ENCODE measurements around the gene KIF26A.

Gene KIF26A

GRCh38 chr14:104188727-104189400 is 50.5 kb downstream of the KIF26A start:
- TF ChIP-seq, protein P1, sequence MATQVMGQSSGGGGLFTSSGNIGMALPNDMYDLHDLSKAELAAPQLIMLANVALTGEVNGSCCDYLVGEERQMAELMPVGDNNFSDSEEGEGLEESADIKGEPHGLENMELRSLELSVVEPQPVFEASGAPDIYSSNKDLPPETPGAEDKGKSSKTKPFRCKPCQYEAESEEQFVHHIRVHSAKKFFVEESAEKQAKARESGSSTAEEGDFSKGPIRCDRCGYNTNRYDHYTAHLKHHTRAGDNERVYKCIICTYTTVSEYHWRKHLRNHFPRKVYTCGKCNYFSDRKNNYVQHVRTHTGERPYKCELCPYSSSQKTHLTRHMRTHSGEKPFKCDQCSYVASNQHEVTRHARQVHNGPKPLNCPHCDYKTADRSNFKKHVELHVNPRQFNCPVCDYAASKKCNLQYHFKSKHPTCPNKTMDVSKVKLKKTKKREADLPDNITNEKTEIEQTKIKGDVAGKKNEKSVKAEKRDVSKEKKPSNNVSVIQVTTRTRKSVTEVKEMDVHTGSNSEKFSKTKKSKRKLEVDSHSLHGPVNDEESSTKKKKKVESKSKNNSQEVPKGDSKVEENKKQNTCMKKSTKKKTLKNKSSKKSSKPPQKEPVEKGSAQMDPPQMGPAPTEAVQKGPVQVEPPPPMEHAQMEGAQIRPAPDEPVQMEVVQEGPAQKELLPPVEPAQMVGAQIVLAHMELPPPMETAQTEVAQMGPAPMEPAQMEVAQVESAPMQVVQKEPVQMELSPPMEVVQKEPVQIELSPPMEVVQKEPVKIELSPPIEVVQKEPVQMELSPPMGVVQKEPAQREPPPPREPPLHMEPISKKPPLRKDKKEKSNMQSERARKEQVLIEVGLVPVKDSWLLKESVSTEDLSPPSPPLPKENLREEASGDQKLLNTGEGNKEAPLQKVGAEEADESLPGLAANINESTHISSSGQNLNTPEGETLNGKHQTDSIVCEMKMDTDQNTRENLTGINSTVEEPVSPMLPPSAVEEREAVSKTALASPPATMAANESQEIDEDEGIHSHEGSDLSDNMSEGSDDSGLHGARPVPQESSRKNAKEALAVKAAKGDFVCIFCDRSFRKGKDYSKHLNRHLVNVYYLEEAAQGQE (IDR thresholded peaks at IDR 0.05; ENCODE audit: low read depth): no peak
- TF ChIP-seq RAD21 (IDR thresholded peaks at IDR 0.05; ENCODE audit: low read depth) (no peak), YY1 (IDR thresholded peaks at IDR 0.05; ENCODE audit: low read depth) (no peak), TEAD4 (IDR thresholded peaks at IDR 0.05) (no peak), EGR1 (IDR thresholded peaks at IDR 0.05) (no peak), FOXM1 (IDR thresholded peaks at IDR 0.05; ENCODE audit: borderline replicate concordance, low read depth) (no peak), TAF1 (IDR thresholded peaks at IDR 0.05; ENCODE audit: low read depth) (no peak), EP300 (IDR thresholded peaks at IDR 0.05; ENCODE audit: borderline replicate concordance) (no peak), CEBPB (IDR thresholded peaks at IDR 0.05) (no peak), NFIC (IDR thresholded peaks at IDR 0.05) (no peak), TCF12 (IDR thresholded peaks at IDR 0.05; ENCODE audit: low read depth) (no peak), ZBTB7A (IDR thresholded peaks at IDR 0.05; ENCODE audit: low read depth) (no peak), CREB1 (IDR thresholded peaks at IDR 0.05; ENCODE audit: low read depth) (no peak)
- TF ChIP-seq, protein P2, sequence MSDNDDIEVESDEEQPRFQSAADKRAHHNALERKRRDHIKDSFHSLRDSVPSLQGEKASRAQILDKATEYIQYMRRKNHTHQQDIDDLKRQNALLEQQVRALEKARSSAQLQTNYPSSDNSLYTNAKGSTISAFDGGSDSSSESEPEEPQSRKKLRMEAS (IDR thresholded peaks at IDR 0.05): no peak
- TF ChIP-seq, protein P3, sequence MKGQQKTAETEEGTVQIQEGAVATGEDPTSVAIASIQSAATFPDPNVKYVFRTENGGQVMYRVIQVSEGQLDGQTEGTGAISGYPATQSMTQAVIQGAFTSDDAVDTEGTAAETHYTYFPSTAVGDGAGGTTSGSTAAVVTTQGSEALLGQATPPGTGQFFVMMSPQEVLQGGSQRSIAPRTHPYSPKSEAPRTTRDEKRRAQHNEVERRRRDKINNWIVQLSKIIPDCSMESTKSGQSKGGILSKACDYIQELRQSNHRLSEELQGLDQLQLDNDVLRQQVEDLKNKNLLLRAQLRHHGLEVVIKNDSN (IDR thresholded peaks at IDR 0.05): no peak

DNA sequence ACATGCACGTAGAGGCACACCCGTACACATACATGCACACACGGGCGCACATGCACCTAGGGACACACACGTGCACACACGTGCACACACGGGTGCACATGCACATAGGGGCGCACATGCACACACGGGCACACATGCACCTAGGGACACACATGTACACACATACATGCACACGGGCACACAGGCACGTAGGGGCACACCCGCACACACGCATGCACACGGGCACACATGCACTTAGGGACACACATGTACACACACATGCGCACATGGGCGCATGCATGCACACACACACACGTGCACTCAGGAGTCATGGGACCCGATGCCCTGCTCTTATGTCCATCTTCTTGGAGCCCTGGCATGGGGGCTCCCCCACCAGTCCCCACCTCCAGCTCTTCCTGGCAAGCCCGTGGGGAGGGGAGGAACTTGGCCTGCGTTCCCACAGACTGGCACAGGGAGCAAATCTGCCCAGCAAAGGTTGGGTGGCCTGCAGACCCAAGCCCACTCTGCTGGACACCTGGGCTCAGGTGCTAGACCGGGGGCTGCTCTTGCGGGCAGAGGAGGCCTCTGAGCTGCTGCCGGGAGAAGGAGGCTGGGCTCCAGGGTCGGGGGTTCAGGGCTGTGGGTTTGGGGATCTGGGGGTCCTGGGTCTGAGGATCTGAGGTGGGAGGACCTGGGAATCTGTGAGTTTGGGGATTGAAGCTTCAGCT is 51.4 kb downstream of the KIF26A start:
- no peak for TF ChIP-seq CREB1 (IDR thresholded peaks at IDR 0.05; ENCODE audit: low read depth)
- no peak for TF ChIP-seq CEBPB (IDR thresholded peaks at IDR 0.05)
- TF ChIP-seq, protein P3 (IDR thresholded peaks at IDR 0.05): no peak
- TF ChIP-seq, protein P2 (IDR thresholded peaks at IDR 0.05): no peak
- no peak for TF ChIP-seq YY1 (IDR thresholded peaks at IDR 0.05; ENCODE audit: low read depth)
- no peak for TF ChIP-seq TEAD4 (IDR thresholded peaks at IDR 0.05)
- TF ChIP-seq, protein P1 (IDR thresholded peaks at IDR 0.05; ENCODE audit: low read depth): no peak
- no peak for TF ChIP-seq TCF12 (IDR thresholded peaks at IDR 0.05; ENCODE audit: low read depth)
- no peak for TF ChIP-seq TAF1 (IDR thresholded peaks at IDR 0.05; ENCODE audit: low read depth)

- TF ChIP-seq CEBPB (IDR thresholded peaks at IDR 0.05): no peak
- no peak for TF ChIP-seq TEAD4 (IDR thresholded peaks at IDR 0.05)
- no peak for TF ChIP-seq NFIC (IDR thresholded peaks at IDR 0.05)
- TF ChIP-seq YY1 (IDR thresholded peaks at IDR 0.05; ENCODE audit: low read depth): no peak
- TF ChIP-seq, protein P3 (IDR thresholded peaks at IDR 0.05): no peak
- TF ChIP-seq ZBTB7A (IDR thresholded peaks at IDR 0.05; ENCODE audit: low read depth): no peak
- TF ChIP-seq EGR1 (IDR thresholded peaks at IDR 0.05): no peak
- TF ChIP-seq TCF12 (IDR thresholded peaks at IDR 0.05; ENCODE audit: low read depth): no peak
- TF ChIP-seq, protein P2 (IDR thresholded peaks at IDR 0.05): no peak
- TF ChIP-seq RAD21 (IDR thresholded peaks at IDR 0.05; ENCODE audit: low read depth): no peak
- TF ChIP-seq FOXM1 (IDR thresholded peaks at IDR 0.05; ENCODE audit: borderline replicate concordance, low read depth): no peak
- no peak for TF ChIP-seq TAF1 (IDR thresholded peaks at IDR 0.05; ENCODE audit: low read depth)
Measured at GRCh38 chr14:104190396-104191000, 52.1 kb downstream of the KIF26A start.

DNA sequence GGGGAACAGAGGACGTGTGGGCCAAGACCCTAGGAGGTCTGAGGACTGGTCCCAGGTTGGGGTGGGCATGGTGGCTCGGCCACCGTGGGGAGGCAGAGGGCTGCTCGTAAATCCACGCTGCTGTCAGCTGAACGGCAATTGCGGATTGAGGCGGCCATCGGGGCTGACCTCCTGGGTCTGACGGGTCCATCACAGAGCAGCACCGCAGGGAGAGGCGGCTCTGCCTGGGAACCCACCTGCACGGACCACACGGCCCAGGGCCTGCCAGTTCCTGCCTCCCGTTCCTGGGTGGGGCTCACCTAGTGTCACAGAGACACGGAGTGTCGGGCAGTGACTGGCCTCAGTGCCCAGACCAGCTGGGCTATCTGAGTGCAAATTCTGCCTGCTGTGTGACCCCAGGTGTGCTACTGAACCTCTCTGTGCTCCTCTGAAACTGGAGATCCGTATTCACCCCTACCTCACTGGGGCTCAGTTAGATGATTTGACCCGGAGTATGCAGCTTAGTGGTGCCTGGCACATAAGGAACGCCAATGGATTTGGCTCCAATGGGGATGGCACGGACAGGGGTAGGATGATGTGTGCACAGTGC is 53.1 kb downstream of the KIF26A start:
- TF ChIP-seq, protein P1 (IDR thresholded peaks at IDR 0.05; ENCODE audit: low read depth): no peak
- TF ChIP-seq, protein P3 (IDR thresholded peaks at IDR 0.05): no peak
- no peak for TF ChIP-seq YY1 (IDR thresholded peaks at IDR 0.05; ENCODE audit: low read depth)
- TF ChIP-seq, protein P2 (IDR thresholded peaks at IDR 0.05): no peak
- no peak for TF ChIP-seq TAF1 (IDR thresholded peaks at IDR 0.05; ENCODE audit: low read depth)
- TF ChIP-seq EGR1 (IDR thresholded peaks at IDR 0.05): no peak
- no peak for TF ChIP-seq TCF12 (IDR thresholded peaks at IDR 0.05; ENCODE audit: low read depth)
- no peak for TF ChIP-seq RAD21 (IDR thresholded peaks at IDR 0.05; ENCODE audit: low read depth)
- TF ChIP-seq CREB1 (IDR thresholded peaks at IDR 0.05; ENCODE audit: low read depth): no peak
- no peak for TF ChIP-seq TEAD4 (IDR thresholded peaks at IDR 0.05)
- no peak for TF ChIP-seq EP300 (IDR thresholded peaks at IDR 0.05; ENCODE audit: borderline replicate concordance)
- no peak for TF ChIP-seq FOXM1 (IDR thresholded peaks at IDR 0.05; ENCODE audit: borderline replicate concordance, low read depth)
- TF ChIP-seq NFIC (IDR thresholded peaks at IDR 0.05): no peak
- TF ChIP-seq CEBPB (IDR thresholded peaks at IDR 0.05): no peak
- no peak for TF ChIP-seq ZBTB7A (IDR thresholded peaks at IDR 0.05; ENCODE audit: low read depth)

Measured in Ishikawa (cell line).